DMS79 treated with DMSO at 0.1 percent for 48 hours (cell line): Measurements from ENCODE around the gene RSPRY1.
A peak's percentile ranks its signal among the peaks of the same experiment; 100 is the strongest.
"Not testable (repeated sequence)": the region's sequence is repeated elsewhere in the genome, so short reads cannot be mapped to it uniquely, and the experiment has no call there.

Experiments
- DNase-seq: peaks from one replicate; lab custom pipeline; 2025; lab: John Stamatoyannopoulos, UW

The RSPRY1 gene

DNA sequence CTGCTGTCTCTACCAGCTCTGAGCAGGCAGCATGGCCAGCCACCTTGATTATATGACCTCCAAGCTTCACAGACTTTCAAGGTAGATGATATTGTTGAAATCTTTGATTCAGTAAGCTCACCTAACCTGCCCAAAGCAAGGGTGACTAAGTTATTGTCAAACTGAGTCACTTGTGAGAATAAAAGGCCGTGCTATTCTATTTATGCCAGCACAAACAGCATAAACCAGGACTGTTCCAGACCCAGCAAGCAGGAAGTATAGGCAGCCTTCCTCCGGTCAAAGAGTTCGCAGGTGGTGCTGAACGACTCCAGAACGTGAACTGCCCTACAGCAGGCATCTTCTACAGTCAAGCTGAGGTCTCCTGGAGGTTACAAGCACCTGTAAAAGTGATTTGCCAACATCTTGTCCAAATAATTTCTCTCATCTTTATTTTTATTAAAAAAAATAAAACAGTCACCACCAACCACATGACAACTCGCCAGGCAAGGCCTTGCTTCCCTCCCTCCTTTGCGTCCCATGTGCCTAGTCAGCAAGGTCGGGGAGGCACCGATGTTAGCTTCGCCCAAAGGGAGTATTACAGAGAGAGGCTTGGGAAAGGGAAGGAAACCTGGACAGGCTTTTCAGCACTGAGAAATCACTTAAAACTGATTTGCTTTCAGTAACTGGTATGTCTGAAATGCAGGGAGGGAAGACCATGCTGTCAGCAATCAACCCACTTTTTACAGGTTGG is 69.7 kb downstream of the RSPRY1 start:
- DNase-seq, result no peak

DNA sequence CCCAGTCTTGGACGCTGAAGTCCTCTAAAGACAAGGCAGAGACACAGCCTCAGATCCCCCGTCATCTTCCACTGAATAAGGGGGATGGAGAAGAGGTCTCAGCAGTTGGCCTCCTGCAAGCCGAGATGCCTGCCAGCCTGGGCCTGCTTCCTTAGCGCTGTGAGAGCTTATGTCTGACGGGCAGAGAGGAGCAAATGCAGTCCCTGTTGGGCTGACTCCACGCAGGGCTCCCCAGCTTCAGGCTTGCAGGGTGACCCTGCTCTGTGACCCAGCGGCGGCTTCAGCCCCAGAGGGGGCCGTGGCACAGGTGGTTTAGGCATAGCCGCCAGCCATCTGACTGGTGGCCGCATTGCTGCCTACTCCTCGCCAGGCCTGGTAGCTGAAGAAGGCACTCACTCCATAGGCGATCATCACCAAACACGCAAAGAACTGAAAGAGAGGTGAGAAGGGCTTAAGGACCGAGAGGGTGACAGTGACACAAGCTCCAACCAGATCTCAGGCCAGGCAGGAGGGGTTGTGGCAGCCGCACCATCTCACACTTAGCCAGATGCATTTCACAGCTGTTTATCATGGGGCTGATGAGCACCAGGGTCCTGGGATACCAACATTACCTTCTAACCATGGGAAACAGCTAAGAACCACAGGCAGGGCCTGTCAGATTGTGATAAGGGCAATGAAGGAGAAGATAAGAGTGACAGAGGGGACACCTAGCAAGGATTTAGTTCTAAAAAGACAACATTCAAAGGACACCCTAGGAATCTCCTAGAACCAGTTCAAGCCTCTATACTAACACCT is 70.7 kb downstream of the RSPRY1 start:
- DNase-seq, result no peak

DNA sequence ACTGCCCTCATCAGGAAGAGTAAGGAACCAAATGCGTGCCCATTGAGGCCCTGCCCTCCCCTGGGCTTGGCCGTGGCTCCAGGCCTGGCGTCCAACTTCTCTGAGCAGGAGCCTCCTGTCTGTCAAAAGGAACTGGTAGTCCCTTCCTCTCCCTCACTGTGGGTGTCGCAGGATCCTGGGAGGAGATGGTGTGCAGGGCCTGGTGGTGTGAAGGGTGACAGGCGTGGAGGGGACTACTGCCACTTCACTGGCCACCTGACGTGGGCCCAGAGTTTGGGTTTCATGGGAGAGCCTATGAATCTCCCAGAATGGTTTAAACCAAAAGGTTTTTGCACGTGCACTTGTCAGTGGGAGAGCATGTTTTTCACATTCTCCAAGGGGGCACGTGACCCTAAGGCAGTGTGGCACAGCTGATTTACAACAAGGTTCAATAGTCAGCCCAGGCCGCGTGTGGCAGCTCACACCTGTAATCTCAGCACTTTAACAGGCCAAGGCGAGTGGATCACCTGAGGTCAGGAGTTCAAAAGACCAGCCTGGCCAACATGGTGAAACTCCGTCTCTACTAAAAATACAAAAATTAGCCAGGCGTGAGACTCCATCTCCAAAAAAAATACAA is 71.4 kb downstream of the RSPRY1 start:
- no peak for DNase-seq

DNA sequence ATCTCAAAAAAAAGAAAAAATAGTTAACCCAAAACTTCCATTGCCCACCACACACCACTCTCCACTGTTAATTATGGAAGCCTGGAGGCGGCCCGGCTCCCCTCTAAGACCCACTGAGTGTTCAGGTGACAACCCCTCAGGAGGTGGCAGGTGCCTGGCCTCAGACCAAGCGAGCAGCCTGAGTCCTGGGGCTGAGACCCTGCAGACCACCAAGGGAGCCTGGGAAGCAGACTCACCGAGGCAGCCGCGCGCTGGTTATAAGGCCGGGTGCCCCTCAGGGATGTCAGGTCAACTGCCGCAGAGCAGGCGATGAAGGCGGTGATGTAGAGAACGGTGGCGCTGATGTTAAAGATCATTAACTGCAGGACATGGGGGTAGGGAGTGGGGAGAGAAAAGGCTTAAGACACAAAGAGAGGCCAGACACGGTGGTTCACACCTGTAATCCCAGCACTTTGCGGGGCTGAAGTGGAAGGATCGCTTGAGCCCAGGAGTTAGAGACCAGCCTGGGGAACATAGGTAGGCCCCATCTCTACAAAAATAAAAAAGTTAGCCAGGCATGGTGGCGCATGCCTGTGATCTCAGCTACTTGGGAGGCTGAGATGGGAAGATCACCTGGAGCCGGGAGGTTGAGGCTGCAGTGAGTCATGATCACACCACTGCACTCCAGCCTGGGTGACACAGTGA is 72.2 kb downstream of the RSPRY1 start:
- DNase-seq, result no peak

DNA sequence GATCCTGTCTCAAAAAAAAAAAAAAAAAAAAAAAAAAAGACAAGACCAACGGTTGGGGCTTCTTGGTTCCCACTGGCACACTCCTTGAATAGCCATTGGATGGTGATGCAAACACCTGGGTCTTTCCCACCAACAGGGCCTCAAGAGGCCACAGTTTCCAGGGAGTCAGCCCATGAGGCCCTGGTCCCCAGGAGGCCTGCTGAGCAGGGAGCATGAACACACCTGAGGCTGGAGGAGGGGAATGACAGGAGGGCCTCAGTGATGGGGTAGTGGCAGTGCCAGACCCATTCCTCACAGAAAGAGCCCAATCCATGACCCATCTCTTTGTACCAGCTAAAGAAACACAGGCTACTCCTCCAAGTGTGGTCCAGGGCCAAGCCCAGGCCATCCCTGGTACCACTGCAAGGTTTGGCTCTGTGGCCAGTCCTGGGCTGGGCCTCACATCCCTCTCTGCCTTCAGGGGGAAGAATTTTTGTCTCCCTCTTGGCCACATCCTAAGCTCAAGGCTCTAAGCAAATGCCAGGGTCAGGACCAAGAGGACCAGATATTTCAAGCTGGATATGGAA is 72.9 kb downstream of the RSPRY1 start:
- DNase-seq, result no peak

DNA sequence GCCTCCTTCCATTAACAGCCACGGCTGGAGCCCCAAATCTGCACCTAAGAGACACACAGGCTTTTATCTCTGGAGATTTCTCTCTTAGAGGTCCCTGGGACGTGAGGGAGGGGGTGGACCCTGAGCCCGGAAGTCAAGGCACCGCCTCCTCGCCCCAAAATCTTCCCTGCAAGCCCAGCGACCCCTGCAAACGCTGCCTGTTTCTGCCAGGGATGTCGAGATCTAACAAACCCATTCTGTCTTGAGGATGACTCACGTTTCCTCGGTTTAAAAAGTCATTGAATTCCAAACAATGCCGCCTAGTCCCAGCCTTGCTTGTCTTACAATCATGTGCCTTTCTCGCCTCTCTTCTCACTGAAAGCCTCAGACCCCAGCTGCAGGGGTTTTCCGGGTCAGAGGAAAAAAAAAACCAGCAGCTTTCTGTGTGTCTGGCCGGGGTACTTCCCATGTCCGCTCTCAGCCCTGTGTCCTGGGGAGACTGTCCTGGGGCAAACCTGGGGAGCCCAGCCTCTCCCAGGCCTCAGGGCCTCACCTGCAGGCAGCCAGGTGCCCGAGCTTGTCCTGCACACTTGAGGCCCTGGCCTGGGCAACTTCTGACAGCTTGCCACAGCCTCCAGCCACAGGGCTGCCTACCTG is 74.3 kb downstream of the RSPRY1 start:
- no peak for DNase-seq

DNA sequence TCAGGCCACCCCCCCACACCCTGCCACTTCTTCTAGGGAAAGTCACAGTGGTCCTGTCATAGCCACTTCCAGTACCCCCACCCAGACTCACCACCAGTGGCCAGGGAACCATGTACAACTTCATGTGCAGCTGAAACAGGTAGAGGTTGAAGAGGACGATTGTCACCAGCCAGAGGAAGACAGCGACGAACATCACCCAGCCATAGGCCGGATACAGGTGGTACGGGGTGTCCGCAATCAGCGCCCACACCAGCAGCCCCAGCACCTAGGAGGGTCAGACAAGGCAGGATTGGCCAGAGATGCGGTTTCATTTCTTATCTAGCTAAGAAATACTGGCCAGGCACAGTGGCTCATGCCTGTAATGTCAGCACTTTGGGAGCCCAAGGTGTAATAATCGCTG is 75.7 kb downstream of the RSPRY1 start:
- no peak for DNase-seq

DNA sequence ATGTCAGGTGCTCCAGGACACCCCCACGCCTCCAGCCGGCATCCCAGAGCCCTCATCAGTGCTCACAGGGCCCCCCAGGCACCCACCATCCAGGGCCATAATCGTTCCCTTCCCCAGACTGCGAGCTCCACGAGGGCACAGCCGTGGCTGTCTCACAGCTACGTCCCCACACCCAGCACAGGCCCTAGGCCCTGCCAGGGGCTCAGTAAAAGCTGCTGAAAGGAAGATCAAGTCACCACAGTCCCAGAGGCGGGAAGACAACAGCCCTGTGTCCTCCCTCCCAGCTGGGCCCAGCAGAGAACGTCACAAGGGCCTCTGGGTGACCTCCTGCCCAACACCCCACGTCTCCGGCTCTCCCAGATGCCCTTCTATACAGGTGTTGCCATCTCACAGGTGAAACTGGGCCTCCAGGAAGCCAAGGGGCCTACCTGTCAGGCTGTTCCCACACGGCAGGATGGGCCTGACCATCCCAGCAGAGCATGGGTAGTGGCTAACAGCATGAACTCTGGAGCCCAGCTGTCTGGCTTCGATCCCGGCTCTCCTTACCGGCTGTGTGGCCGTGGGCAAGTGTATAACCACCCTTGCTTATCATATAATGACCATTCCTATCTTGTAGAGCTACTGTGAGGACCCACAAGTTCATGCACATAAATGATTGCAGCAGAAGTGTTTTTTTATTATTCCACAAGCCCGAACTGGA is 76.9 kb downstream of the RSPRY1 start:
- DNase-seq, result no peak

DNA sequence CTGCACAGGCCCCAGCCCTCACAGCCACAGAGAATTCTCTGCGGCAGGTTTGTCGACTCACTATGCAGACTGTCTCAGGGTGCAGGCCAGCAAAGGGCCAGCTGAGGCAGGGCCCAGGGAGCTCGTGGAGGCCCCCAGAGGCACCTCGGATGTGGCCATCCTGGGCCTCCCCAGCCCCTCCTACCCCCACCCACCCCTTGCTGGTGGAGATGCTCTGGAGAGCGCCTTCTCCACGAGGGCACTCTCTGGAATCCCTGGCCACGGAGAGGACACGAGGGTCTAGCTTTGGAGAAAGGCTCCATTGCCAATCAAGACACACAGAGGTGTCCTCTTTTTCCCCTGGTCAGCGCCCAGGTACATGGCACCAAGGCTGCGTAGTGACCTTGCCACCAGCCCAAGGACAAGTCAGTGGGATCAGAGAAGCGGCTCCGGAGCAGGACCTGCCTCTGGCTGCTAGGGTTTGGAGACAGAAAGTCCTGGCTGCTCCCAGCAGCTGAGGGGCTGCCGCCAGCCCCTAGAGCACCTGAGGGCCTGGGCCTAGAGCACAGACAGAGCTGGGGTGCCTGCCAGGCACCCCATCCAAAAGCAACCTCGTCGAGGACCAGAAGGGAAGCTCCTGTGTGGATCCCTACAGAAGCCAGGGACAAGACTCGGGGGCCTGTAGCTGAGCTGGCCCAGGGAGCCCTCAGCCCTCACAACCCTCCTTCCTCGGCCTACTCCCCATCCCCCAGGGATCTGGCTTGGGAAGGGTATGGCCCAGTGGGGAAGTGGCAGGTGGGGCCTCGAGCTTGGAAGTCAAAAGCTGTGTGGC is 77.6 kb downstream of the RSPRY1 start:
- no peak for DNase-seq

DNA sequence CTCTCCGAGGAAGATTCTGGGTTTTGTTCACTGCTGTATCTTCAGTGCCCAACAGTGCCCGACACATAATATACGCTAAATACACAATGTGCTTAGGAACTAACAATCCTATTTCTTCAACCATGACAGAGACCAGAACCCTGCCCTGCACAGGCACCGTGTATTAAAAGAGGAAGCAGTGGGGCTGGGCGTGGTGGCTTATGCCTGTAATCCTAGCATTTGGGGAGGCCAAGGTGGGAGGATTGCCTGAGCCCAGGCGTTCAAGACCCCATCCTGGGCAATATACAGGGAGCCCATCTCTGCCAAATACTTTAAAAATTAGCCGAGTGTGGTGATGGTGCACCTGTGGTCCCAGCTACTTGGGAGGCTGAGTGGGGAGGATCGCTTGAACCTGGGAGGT is 78.3 kb downstream of the RSPRY1 start:
- DNase-seq, result no peak

DNA sequence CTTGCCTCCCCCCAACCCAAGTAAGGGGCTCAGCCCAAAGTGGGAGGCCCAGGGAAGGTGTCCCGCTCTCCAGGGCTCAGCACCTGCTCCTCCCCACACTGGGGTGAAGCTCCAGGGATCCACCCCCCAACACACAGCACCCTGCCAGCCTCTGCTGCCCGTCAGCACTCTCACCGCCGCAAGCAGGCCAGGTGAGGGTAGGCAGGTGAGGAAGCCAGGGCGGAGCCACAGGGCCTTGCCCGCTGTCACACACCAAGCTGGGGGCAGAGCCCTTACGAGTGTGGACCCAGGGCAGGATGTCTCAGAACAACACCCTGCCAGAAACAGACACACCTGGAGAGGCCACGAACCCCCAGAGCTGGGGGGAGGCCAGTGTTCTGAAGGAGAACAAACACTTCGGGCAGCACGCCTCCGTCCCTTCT is 78.8 kb downstream of the RSPRY1 start:
- no peak for DNase-seq

DNA sequence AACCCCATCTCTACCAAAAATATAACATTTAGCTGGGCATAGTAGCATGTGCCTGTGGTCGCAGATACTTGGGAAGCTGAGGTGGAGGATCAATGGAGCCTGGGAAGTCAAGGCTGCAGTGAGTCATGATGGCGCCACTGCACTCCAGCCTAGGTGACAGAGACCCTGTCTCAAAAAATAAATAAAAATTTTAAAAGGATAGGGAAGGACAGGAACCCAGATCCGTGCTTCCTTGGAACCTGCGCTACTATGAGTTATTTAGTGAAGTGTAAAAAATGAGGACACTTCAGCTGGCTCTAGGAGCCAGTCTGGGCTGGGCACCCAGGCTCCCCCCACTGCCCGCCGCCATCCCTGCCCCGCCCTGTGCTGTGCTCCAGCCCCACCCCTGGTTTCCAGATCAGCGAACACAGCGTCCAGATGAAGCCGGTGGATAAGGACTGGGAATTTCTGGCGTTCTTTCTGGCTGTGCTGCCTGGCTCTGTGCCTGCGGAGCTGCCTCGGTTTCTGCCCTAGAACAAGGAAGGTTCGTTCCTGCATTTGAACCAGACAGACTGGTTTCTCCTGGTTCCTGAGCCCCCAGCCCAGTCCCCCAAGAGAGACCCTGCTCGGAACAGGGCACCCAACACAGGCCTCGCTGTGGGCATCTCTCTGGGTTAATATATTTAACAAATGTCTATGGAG is 79.9 kb downstream of the RSPRY1 start:
- DNase-seq, result peak; percentile 30

DNA sequence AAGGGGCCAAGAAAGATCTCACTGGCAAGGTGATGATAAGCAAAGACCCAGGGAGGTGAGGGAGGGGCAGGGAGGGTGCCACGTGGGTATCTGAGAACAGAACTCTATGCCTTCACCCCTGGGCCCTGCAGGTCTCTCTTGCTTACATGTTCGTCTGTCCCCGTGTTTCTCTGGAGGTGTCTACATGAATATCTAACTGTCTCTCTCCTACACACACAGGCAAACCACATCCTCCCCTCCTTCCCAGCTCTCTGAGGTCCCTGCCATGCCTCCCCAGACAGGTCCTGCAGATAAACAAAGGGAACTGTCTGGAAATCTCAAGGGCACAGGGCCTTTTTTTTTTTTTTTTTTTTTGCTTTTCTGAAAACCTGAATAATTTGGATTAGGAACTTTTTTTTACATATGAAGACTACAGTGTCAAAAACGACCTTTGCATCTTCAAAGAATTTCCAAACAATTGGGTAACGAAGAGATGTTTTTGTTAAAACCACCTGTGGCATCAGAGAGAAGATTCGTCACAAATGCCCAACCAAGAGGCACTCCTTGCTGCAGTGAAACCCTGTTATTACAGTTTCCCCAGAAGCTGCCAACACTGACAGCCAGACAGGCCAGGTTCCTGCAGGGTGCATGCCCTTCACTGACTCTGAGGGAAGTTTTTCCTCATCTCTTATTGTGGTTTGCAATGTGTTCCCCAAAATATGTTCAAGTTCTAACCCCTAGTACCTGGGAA is 80.6 kb downstream of the RSPRY1 start:
- no peak for DNase-seq

DNA sequence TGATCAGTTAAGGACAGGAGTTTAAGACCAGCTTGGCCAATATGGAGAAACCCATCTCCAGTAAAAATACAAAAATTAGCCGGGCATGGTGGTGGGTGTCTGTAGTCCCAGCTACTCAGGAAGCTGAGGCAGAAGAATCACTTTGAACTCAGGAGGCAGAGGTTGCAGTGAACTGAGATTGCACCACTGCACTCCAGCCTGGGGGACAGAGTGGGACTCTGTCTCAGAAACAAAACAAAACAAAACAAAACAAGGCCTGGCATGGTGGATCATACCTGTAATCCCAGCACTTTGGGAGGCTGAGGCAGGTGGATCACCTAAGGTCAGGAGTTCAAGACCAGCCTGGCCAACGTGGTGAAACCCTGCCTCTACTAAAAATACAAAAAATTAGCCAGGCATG is 81.2 kb downstream of the RSPRY1 start:
- not testable (repeated sequence) for DNase-seq

DNA sequence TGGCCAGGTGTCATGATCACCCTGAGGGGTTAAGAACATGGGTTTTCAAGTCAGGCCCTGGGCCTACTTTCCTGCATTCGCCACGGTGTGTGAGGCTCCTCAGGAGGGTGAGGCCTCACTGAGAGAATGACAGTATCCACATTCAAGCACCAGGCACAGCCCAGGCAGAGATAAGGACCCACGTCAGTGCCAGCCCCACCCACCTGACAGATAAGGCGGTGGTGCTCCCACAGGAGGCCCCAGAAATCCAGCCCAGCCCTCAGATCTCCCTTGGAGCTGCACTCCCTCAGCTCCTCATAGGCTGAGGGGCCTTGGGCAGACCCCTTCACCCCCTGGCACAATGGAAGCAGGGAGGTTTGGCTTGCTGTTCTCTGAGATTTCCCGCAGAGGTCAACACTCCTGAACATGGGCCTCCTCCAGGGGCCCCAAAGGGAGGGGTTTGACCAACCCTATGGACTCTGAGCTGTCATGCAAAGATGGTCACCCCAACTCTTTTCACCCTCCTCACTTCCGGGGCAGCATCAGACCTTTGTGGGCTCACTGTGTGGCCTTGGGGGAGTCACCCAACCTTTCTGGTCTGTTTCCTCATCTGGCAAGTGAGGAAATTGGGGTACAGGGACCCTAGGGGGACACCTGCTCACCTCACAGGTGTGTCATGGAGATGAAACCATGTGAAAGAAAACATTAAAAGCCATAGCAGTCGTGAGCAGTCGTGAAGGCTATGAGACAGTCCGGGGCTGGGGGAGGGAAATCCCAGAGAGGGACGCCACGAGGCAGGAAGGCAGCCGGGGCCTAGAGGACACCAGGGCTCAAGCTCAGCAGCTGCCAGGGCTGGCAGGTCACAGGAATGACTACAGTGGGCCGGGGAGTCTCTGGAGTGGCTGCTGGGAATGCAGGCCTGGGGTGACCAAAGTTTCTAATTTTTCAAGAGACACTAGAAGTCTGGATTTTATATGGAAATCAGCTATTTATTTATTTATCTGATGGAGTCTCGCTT is 83.0 kb downstream of the RSPRY1 start:
- DNase-seq, result no peak

DNA sequence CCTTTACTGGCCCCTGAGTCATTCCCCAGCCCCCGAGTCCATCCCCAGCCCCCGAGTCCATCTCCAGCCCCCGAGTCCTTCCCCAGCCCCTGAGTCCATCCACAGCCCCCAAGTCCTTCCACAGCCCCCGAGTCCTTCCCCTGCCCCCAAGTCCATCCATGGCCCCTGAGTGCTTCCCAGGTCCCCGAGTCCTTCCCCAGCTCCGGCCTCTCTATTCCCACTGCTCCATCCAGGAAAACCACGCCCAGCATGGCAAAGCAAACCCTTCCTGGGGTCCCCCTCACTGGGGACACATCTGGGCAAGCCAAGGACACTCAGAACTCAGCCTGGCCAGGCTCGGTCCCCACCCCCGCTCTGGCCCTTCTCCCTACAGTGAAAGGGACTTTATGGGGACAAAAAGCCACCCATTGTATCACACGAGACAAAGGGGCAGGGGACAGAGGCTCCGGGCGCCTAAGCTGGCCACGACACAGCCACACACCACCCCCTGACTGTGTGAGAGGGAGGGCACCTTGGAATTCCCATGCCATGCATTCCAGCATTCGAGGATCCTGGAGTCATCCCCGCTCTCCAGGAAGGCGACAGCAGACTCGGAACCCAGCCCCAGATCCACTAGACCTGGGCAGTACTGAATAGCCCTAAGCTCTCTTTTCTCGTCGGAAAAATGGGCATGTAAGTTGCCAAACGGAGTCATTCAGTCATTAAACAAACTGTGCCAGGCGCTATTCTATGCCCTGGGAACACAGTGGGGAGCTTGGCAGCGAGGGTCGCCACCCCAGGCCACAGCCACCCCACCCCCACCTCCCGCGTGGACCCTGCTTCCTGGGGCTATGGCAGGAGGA is 84.3 kb downstream of the RSPRY1 start:
- DNase-seq, result no peak

DNA sequence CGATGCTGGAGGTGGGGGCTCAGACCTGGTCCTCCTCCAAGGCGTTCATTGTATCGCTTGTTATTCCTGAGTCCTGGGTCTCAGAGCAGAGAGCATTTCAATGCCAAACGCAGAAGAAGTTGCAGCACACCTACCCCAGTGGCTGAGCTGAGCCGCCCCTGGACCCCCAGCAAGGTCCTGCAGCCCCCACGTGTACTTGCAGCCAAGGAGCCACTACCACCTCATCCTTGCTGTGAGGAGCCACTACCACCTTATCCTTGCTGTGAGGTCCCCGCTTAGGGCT is 84.9 kb downstream of the RSPRY1 start:
- DNase-seq, result no peak
